Adipocyte (in vitro differentiated cells): Measurements from ENCODE around the gene SLC4A8.

Experiments
- DNase-seq: peaks from one replicate; pipeline ENCODE4 v3.0.0-alpha.2; 2015; ENCODE audit warnings: low read depth
- H3K27me3 ChIP-seq: replicated peaks from 2 replicates; pipeline ENCODE4 v1.7.0; 2013; ENCODE audit warnings: mild to moderate bottlenecking, low read length, moderate library complexity; ENCODE audit not compliant: control insufficient read depth, insufficient read depth
- H3K36me3 ChIP-seq: 2 replicates; pipeline ENCODE4 v1.7.0; 2013; ENCODE audit warnings: low read length, mild to moderate bottlenecking, moderate library complexity; ENCODE audit not compliant: control insufficient read depth, insufficient read depth, severe bottlenecking
- H3K4me1 ChIP-seq: 2 replicates; pipeline ENCODE4 v1.7.0; 2013; ENCODE audit warnings: mild to moderate bottlenecking, low read length, moderate library complexity; ENCODE audit not compliant: control insufficient read depth, insufficient read depth
- H3K4me3 ChIP-seq: 2 replicates; pipeline ENCODE4 v1.7.0; 2013; ENCODE audit warnings: mild to moderate bottlenecking, low read length, moderate library complexity
- H3K9ac ChIP-seq: 2 replicates; pipeline ENCODE4 v1.7.0; 2013; ENCODE audit warnings: mild to moderate bottlenecking, low read length, moderate library complexity
- H3K9me3 ChIP-seq: 2 replicates; pipeline ENCODE4 v1.7.0; 2013; ENCODE audit warnings: mild to moderate bottlenecking, low read length, moderate library complexity; ENCODE audit not compliant: control insufficient read depth

SLC4A8 gene

DNA sequence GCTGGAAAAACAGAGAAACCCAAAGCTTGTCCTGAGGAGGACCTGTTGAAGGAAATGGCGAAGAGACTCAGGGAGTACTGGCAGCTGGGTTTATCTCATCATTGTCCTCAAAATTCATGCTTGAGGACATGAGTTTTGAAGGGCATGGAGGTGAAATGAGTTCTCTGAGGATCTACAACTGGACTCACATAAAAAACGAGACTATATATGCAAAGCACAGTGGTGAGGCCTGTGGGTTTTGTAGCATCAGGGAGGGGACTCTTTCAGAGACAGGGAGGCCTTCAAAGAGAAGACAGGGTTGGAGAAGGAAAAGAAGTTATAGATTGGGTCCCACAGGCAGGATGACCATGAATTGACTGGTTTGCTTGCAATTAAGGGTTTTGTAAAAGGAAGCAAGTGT lies 95.1 kb downstream of the SLC4A8 start:
- H3K9ac ChIP-seq: no peak overlapping the region
- no peaks in the 10 kb centered on the region for H3K36me3 ChIP-seq
- DNase-seq: no peak
- H3K27me3 ChIP-seq: peaks cover 11% of the 10 kb centered on the region
- H3K4me3 ChIP-seq: no peak overlapping the region
- peaks cover 7% of the 10 kb centered on the region for H3K4me1 ChIP-seq
- no peaks in the 10 kb centered on the region for H3K9me3 ChIP-seq

DNA sequence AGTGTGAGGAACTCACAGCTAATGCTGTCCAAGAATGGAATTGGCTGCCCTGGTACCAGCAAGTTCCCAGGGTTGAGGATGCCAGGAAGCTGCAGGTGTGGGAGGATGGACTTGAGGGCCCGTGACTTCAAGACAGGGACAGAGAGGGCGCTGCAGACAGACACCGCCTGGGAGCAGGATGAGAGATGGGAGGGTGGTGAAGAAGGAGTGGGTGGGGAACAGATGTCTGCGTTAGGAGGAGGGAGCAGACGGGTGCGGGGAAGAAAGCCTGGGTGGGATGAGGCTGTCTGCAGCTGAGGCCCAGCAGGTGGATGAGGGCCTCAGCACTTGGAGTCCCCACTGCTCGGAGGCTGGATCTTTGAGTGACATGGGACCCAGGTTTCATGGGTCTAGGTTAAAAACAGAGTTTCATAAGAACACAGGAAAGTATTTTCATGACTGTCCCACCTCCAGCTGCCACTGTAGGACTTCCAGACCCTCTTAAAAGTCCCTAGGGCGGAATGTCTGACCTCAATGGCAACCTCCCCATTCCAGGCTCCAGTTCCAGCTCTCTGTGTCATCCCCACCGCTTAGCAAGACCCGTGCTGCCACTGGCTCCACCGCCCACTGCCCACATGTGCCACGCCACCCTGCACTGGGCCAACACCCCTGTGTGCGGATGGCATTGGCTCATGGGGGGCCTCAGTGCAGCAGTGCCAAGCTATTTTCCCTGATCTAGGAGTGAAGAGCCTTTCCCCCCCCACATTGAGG lies 96.1 kb downstream of the SLC4A8 start:
- Histone ChIP-seq H3K27me3 (peaks cover 8% of the 10 kb centered on the region), H3K9ac (no peak overlapping the region), H3K4me1 (peaks cover 7% of the 10 kb centered on the region), H3K4me3 (no peak overlapping the region), H3K36me3 (no peaks in the 10 kb centered on the region), H3K9me3 (no peaks in the 10 kb centered on the region)
- no peak for DNase-seq

- H3K4me3 ChIP-seq: no peak overlapping the region
- peaks cover 7% of the 10 kb centered on the region for H3K4me1 ChIP-seq
- peak; percentile 18 for DNase-seq
- H3K27me3 ChIP-seq: peaks cover under 1% of the 10 kb centered on the region
- H3K9me3 ChIP-seq: no peaks in the 10 kb centered on the region
- H3K9ac ChIP-seq: no peak overlapping the region
- H3K36me3 ChIP-seq: no peaks in the 10 kb centered on the region
These were observed 97.1 kb downstream of the SLC4A8 start for GRCh38 chr12:51521554-51522276.

GRCh38 chr12:51522696-51523095 lies 98.1 kb downstream of the SLC4A8 start:
- H3K4me3 ChIP-seq: no peak overlapping the region
- DNase-seq: no peak
- no peaks in the 10 kb centered on the region for H3K27me3 ChIP-seq
- peaks cover 7% of the 10 kb centered on the region for H3K4me1 ChIP-seq
- H3K36me3 ChIP-seq: no peaks in the 10 kb centered on the region
- H3K9ac ChIP-seq: no peak overlapping the region
- no peaks in the 10 kb centered on the region for H3K9me3 ChIP-seq

- H3K9me3 ChIP-seq: no peaks in the 10 kb centered on the region
- no peaks in the 10 kb centered on the region for H3K4me1 ChIP-seq
- no peak for DNase-seq
- no peak overlapping the region for H3K9ac ChIP-seq
- H3K4me3 ChIP-seq: no peak overlapping the region
- no peaks in the 10 kb centered on the region for H3K36me3 ChIP-seq
- no peaks in the 10 kb centered on the region for H3K27me3 ChIP-seq
These were observed 99.8 kb downstream of the SLC4A8 start for GRCh38 chr12:51524386-51524901.

GRCh38 chr12:51525518-51525917 lies 100.9 kb downstream of the SLC4A8 start:
- no peaks in the 10 kb centered on the region for H3K9me3 ChIP-seq
- DNase-seq: no peak
- no peaks in the 10 kb centered on the region for H3K36me3 ChIP-seq
- H3K4me3 ChIP-seq: no peak overlapping the region
- no peaks in the 10 kb centered on the region for H3K27me3 ChIP-seq
- no peak overlapping the region for H3K9ac ChIP-seq
- no peaks in the 10 kb centered on the region for H3K4me1 ChIP-seq

GRCh38 chr12:51527966-51528365 lies 103.3 kb downstream of the SLC4A8 start:
- no peaks in the 10 kb centered on the region for H3K9me3 ChIP-seq
- no peak overlapping the region for H3K4me3 ChIP-seq
- no peak for DNase-seq
- H3K9ac ChIP-seq: no peak overlapping the region
- no peaks in the 10 kb centered on the region for H3K4me1 ChIP-seq
- H3K36me3 ChIP-seq: no peaks in the 10 kb centered on the region
- H3K27me3 ChIP-seq: no peaks in the 10 kb centered on the region

GRCh38 chr12:51528852-51529650 lies 104.4 kb downstream of the SLC4A8 start:
- Histone ChIP-seq H3K4me1 (no peaks in the 10 kb centered on the region), H3K9me3 (no peaks in the 10 kb centered on the region), H3K9ac (no peak overlapping the region), H3K36me3 (no peaks in the 10 kb centered on the region), H3K4me3 (no peak overlapping the region), H3K27me3 (no peaks in the 10 kb centered on the region)
- DNase-seq: no peak

DNA sequence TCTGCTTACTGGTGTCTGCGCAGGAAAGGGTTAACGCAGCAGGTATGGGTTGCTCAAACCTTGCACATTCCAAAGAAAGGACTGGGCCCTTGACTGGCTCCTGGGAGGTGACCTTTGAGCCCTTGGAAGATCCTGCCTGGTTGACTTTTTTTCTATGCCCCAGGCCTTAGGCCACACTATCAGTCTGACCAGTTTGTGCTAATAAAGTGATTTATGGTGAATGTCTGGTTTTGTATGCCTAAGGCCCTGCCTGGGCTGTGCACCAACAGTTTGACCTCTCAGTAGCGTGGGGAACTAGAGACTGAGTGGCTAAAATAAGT lies 105.0 kb downstream of the SLC4A8 start:
- H3K9ac ChIP-seq: no peak overlapping the region
- H3K9me3 ChIP-seq: no peaks in the 10 kb centered on the region
- no peaks in the 10 kb centered on the region for H3K36me3 ChIP-seq
- H3K4me1 ChIP-seq: no peaks in the 10 kb centered on the region
- H3K27me3 ChIP-seq: no peaks in the 10 kb centered on the region
- DNase-seq: no peak
- no peak overlapping the region for H3K4me3 ChIP-seq

- Histone ChIP-seq H3K36me3 (no peaks in the 10 kb centered on the region), H3K4me3 (no peak overlapping the region), H3K9me3 (no peaks in the 10 kb centered on the region), H3K9ac (no peak overlapping the region), H3K4me1 (no peaks in the 10 kb centered on the region), H3K27me3 (no peaks in the 10 kb centered on the region)
- no peak for DNase-seq
These were observed 105.6 kb downstream of the SLC4A8 start for GRCh38 chr12:51530208-51530607.

DNA sequence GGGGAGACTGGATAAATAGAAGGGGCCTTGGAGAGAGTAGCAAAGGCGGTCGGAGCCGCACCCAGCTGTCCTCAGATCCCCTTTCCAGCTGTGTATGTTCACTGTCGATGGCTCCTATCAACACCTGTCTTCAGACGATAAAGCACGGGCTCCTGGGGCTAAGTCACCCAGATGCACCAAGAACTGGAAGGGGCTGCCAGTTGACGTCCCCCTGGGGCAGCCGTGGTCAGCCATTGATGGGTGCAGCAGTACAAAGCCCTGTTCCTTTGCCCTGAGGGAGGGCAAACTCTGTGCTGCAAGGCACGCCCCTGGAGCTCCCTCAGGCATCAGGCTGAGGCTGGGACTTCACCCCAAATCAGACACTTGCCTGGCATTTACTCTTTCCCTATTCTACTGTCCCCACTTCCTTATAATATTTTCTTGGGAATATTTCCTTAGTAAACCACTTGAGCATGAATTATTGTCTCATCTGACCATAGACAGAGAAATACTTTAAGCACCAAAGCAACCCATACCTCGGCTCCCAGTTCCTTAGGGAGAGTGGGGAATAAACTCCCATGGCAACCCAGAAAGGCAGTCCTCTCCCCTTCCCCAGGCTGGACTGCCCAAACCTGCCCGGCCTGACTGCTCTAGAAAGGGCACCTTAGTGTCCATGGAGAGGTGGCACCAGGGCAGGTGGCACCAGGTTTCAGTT lies 106.8 kb downstream of the SLC4A8 start:
- no peaks in the 10 kb centered on the region for H3K4me1 ChIP-seq

More for the DNA sequence above, 106.8 kb downstream of the SLC4A8 start:
- H3K9me3 ChIP-seq: no peaks in the 10 kb centered on the region
- no peak overlapping the region for H3K9ac ChIP-seq
- no peaks in the 10 kb centered on the region for H3K36me3 ChIP-seq
- no peaks in the 10 kb centered on the region for H3K27me3 ChIP-seq
- DNase-seq: no peak
- no peak overlapping the region for H3K4me3 ChIP-seq
